ENCODE results near the gene FAM13A. TPM values are rescaled to one million over a fixed set of nuclear protein-coding genes. Genes with fewer than 3 reads are reported as not detected.

FAM13A gene
- total RNA-seq, 2 experiments from 2014 or later: 9.6 to 10.2 TPM

DNA sequence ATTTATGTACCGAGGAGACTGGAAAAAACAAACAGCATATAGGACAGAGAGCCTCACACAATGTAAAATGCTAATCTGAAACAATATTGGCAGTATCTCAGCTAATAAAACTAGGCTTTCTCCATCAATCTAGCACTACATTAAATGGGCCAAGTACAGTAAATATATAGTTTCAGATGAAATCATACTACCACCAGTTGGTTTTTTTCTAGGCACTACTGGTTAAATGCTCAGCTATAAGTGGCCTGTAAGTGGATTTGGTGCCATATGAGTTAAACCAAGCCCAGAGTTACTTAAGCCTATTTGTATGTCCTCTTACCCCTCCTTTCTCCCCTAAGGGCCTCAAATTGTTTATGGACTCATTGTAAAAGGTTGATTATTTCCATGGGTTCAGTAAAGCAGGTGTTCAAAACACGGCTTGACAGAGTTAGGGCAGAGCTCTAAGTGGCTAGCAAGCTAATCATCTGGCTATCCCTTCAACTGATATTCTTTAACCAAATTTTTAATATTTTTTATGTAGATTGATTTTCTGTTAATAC is 57.5 kb downstream of the FAM13A start:
- Histone ChIP-seq H3K27ac (ENCODE audit: low read depth in 1 of 2, low read length in 2 of 2) (no peak overlapping the region), H3K4me3 (ENCODE audit: low read length) (no peak overlapping the region), H3K36me3 (ENCODE audit: insufficient read depth, low read length) (no peaks in the 10 kb centered on the region), H3K9me3 (ENCODE audit: control insufficient read depth in 1 of 2, insufficient read depth in 1 of 2, low read length in 2 of 2) (no peaks in the 10 kb centered on the region), H3K4me1 (ENCODE audit: insufficient read depth, low read length) (no peaks in the 10 kb centered on the region), H3K27me3 (ENCODE audit: control insufficient read depth in 1 of 2, insufficient read depth in 2 of 2, low read length in 2 of 2) (no peaks in the 10 kb centered on the region)
- ATAC-seq (ENCODE audit: poor library complexity) (no peak), DNase-seq (no peak)
- ChIA-PET CTCF (interaction anchor here (0.9 kb wide), 1 partner anchor 9 kb away, joined by 4 read pairs; no protein-coding TSS in a partner anchor), POLR2A (no interaction called here)
- Mint-ChIP-seq H3K36me3 (ENCODE audit: low read depth) (no peaks in the 10 kb centered on the region), H3K4me1 (ENCODE audit: low read depth) (no peaks in the 10 kb centered on the region), H3K9me3 (no peaks in the 10 kb centered on the region), H3K27me3 (no peaks in the 10 kb centered on the region), H3K27ac (no peak overlapping the region), H3K4me3 (no peak overlapping the region)
- TF ChIP-seq, protein P1, sequence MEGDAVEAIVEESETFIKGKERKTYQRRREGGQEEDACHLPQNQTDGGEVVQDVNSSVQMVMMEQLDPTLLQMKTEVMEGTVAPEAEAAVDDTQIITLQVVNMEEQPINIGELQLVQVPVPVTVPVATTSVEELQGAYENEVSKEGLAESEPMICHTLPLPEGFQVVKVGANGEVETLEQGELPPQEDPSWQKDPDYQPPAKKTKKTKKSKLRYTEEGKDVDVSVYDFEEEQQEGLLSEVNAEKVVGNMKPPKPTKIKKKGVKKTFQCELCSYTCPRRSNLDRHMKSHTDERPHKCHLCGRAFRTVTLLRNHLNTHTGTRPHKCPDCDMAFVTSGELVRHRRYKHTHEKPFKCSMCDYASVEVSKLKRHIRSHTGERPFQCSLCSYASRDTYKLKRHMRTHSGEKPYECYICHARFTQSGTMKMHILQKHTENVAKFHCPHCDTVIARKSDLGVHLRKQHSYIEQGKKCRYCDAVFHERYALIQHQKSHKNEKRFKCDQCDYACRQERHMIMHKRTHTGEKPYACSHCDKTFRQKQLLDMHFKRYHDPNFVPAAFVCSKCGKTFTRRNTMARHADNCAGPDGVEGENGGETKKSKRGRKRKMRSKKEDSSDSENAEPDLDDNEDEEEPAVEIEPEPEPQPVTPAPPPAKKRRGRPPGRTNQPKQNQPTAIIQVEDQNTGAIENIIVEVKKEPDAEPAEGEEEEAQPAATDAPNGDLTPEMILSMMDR (IDR thresholded peaks at IDR 0.05): no peak
- intact Hi-C loops (cut with DNase I, micrococcal nuclease): no loop called here

DNA sequence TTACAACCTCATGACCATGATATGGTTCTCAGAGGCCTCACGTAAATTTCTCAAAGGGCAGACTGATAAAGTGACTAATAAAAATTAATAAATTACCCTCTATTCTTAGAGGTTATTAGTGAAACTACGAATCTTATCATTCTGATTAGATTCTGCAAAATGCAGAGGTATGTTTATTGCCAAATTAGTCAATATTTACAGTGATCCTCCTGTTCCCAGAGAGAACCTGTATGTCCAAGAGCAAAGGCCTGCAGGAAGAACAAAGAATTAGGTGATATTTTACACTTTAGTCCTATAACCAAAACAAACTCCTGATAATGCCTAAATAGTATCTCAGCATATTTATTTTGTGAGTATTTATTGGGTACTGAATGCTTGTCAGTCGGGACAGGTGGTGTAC is 58.1 kb downstream of the FAM13A start:
- no peaks in the 10 kb centered on the region for H3K36me3 Mint-ChIP-seq (ENCODE audit: low read depth)
- H3K4me1 Mint-ChIP-seq (ENCODE audit: low read depth): no peaks in the 10 kb centered on the region
- DNase-seq: no peak
- ATAC-seq (ENCODE audit: poor library complexity): no peak
- Histone ChIP-seq H3K4me1 (ENCODE audit: insufficient read depth, low read length) (no peaks in the 10 kb centered on the region), H3K4me3 (ENCODE audit: low read length) (no peak overlapping the region), H3K9me3 (ENCODE audit: control insufficient read depth in 1 of 2, insufficient read depth in 1 of 2, low read length in 2 of 2) (no peaks in the 10 kb centered on the region), H3K36me3 (ENCODE audit: insufficient read depth, low read length) (no peaks in the 10 kb centered on the region), H3K27me3 (ENCODE audit: control insufficient read depth in 1 of 2, insufficient read depth in 2 of 2, low read length in 2 of 2) (no peaks in the 10 kb centered on the region), H3K27ac (ENCODE audit: low read depth in 1 of 2, low read length in 2 of 2) (no peak overlapping the region)
- intact Hi-C loops (cut with DNase I, micrococcal nuclease): no loop called here
- POLR2A ChIA-PET: no interaction called here
- H3K9me3 Mint-ChIP-seq: no peaks in the 10 kb centered on the region
- TF ChIP-seq, protein P1 (IDR thresholded peaks at IDR 0.05): no peak
- CTCF ChIA-PET: no interaction called here
- no peak overlapping the region for H3K27ac Mint-ChIP-seq
- no peaks in the 10 kb centered on the region for H3K27me3 Mint-ChIP-seq
- no peak overlapping the region for H3K4me3 Mint-ChIP-seq

DNA sequence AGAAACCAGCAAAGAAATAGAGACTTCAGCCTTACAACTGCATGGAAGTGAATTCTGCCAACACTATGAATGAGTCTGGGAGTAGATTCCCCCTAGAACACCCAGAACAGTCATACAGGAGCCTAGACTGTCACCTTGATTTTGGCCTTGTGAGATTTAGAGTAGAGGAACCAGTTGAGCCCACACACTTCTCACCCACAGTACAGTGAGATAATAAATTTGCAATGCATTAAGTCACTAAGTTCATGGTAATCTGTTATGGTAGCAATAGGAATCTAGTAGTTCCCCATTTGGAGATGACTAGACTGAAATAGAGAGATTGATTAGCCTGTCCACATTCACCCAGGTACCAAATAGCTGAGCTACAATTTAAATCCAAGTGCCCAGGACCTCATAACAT is 59.0 kb downstream of the FAM13A start:
- H3K36me3 ChIP-seq (ENCODE audit: insufficient read depth, low read length): no peaks in the 10 kb centered on the region
- H3K27me3 ChIP-seq (ENCODE audit: control insufficient read depth in 1 of 2, insufficient read depth in 2 of 2, low read length in 2 of 2): no peaks in the 10 kb centered on the region
- ChIA-PET POLR2A (no interaction called here), CTCF (no interaction called here)
- ATAC-seq (ENCODE audit: poor library complexity) (no peak), DNase-seq (no peak)
- H3K4me3 Mint-ChIP-seq: no peak overlapping the region
- no peaks in the 10 kb centered on the region for H3K27me3 Mint-ChIP-seq
- H3K36me3 Mint-ChIP-seq (ENCODE audit: low read depth): no peaks in the 10 kb centered on the region
- no peaks in the 10 kb centered on the region for H3K9me3 ChIP-seq (ENCODE audit: control insufficient read depth in 1 of 2, insufficient read depth in 1 of 2, low read length in 2 of 2)
- TF ChIP-seq, protein P1 (IDR thresholded peaks at IDR 0.05): no peak
- no peaks in the 10 kb centered on the region for H3K4me1 Mint-ChIP-seq (ENCODE audit: low read depth)
- H3K4me3 ChIP-seq (ENCODE audit: low read length): no peak overlapping the region
- no peak overlapping the region for H3K27ac Mint-ChIP-seq
- no peaks in the 10 kb centered on the region for H3K4me1 ChIP-seq (ENCODE audit: insufficient read depth, low read length)
- H3K9me3 Mint-ChIP-seq: no peaks in the 10 kb centered on the region
- H3K27ac ChIP-seq (ENCODE audit: low read depth in 1 of 2, low read length in 2 of 2): no peak overlapping the region
- intact Hi-C loops (cut with DNase I, micrococcal nuclease): no loop called here
